Gastroesophageal sphincter (tissue), 3 donors: Measurements from ENCODE around the gene OR4D10.

Source experiments
- EP300 ChIP-seq: sonication (generic); formaldehyde crosslinking; IDR thresholded peaks from one replicate; pipeline ENCODE4 v1.6.1; 2017; ENCODE audit warnings: antibody characterized with exemption, mild to moderate bottlenecking
- POLR2A ChIP-seq, 2 donors: fragments of 450-650 bp; IDR thresholded peaks; one replicate each; pipeline ENCODE4 v1.6.1; 2017; ENCODE audit warnings: antibody characterized with exemption in 2 of 2, mild to moderate bottlenecking in 2 of 2, moderate library complexity in 1 of 2
- POLR2AphosphoS5 ChIP-seq: sonication (generic); formaldehyde crosslinking; IDR thresholded peaks from one replicate; pipeline ENCODE4 v1.6.1; 2017; ENCODE audit warnings: antibody characterized with exemption
- TF ChIP-seq, protein P1 (sequence below), 4 experiments: fragments of 200-600 bp in 2 of 4; fragments of 450-650 bp in 2 of 4; sonication (generic) in 1 of 4; IDR thresholded peaks; one replicate each; pipeline ENCODE4 v1.5.1; 2017 to 2019; ENCODE audit warnings: antibody characterized with exemption in 4 of 4, mild to moderate bottlenecking in 2 of 4, moderate library complexity in 2 of 4

DNA sequence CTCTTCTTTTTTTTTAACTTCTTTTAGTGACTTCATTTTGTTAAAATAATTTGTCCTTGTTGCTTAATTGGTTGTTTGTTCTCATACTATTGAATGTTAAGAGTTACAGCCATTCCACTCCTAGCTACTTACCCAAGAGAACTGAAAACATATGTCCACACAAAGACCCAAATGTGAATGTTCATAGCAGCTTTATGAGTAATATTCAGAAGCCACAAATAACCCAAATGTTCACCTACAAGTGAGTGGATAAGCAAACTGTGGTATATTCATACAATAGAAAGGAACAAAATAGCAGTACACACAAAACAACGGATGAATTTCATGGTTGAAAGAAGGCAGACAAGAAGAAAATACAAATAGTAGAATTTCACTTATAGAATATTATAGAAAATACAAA is 28.8 kb downstream of the OR4D10 start:
- TF ChIP-seq, protein P1, sequence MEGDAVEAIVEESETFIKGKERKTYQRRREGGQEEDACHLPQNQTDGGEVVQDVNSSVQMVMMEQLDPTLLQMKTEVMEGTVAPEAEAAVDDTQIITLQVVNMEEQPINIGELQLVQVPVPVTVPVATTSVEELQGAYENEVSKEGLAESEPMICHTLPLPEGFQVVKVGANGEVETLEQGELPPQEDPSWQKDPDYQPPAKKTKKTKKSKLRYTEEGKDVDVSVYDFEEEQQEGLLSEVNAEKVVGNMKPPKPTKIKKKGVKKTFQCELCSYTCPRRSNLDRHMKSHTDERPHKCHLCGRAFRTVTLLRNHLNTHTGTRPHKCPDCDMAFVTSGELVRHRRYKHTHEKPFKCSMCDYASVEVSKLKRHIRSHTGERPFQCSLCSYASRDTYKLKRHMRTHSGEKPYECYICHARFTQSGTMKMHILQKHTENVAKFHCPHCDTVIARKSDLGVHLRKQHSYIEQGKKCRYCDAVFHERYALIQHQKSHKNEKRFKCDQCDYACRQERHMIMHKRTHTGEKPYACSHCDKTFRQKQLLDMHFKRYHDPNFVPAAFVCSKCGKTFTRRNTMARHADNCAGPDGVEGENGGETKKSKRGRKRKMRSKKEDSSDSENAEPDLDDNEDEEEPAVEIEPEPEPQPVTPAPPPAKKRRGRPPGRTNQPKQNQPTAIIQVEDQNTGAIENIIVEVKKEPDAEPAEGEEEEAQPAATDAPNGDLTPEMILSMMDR (IDR thresholded peaks at IDR 0.05) = no peak
- TF ChIP-seq POLR2A (IDR thresholded peaks at IDR 0.05) (no peak), POLR2AphosphoS5 (no peak), EP300 (no peak)
